Articular chondrocyte of knee joint (primary cell): ENCODE data around the gene MFAP3. TPM values are rescaled to one million over a fixed set of nuclear protein-coding genes. Genes with fewer than 3 reads are reported as not detected.

ENCODE experiments used
- total RNA-seq: library from RNA; depleted of rRNA; stranded (reverse); fragments of >200 nt; gene quantifications from 2 replicates; pipeline ENCODE4 v1.2.3, GENCODE V29; 2012

The MFAP3 gene
- total RNA-seq = 92.6 and 113 TPM in 2 replicates

GRCh38 chr5:154038707-154039457, at the start of gene MFAP3, which contains the start of gene FAM114A2:
TSS of gene MFAP3 (plus strand) at chr5:154038967. CDS start at chr5:154049723, 10,756 bp downstream.
TSS of gene FAM114A2 (minus strand) at chr5:154038910. CDS start at chr5:154034953, 3,957 bp downstream.

Other genes starting within 250 kb of the MFAP3 start
- 37.2 and 37.6 TPM in 2 replicates for gene FAM114A2, start 57 bp upstream of the MFAP3 start, total RNA-seq
- 73.2 and 87.9 TPM in 2 replicates for gene GALNT10, start 151.8 kb downstream of the MFAP3 start, total RNA-seq